ENCODE data around the gene SYT13.

DNA sequence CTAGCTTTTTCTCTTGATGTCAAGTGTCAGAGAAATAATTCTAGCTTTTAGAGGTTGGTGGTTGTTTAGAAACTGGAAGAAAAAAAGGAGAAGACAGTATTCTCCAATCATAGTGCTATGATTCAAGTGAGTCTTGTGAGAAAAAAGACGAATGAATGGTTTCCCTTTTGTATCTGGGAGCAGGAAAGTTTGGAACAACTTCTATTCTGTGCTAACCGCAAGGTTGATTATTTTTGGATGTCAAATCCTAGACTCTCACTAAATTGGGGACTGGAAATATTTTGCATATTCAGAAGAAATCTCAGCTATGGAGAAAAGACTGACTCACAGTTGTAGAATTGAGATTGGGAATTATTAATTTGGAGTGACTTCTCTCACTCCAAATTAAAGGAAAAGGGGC lies 69.2 kb downstream of the SYT13 start:
- TF ChIP-seq CTCF (IDR thresholded peaks at IDR 0.05) (no peak), POLR2AphosphoS5 (IDR thresholded peaks at IDR 0.05) (no peak)

All from esophagus muscularis mucosa (tissue), 3 donors.